ENCODE measurements around the gene TTC28. TPM values are rescaled to one million over a fixed set of nuclear protein-coding genes. Genes with fewer than 3 reads are reported as not detected.
"Not testable (repeated sequence)": the region's sequence is repeated elsewhere in the genome, so short reads cannot be mapped to it uniquely, and the experiment has no call there.

TTC28 gene
- total RNA-seq, 4 donors from 2014 or later: 49.8 to 99.7 (median 79.7) TPM

GRCh38 chr22:28096161-28096560 lies 583.5 kb downstream of the TTC28 start:
- H3K36me3 ChIP-seq: peaks cover 0 to 7% of the 10 kb centered on the region in 2 donors
- no peak for TF ChIP-seq CTCF (IDR thresholded peaks at IDR 0.05)
- TF ChIP-seq POLR2A (IDR thresholded peaks at IDR 0.05): no peak
- WGBS, 2 donors: 81 to 91% methylated on average over 5 of the region's 5 CpGs
- no peak overlapping the region for H3K4me3 ChIP-seq (replicated peaks in 1 of 3)
- no peak overlapping the region for H3K27ac ChIP-seq
- no peaks in the 10 kb centered on the region for H3K27me3 ChIP-seq
- no peaks in the 10 kb centered on the region for H3K9me3 ChIP-seq
- H3K4me1 ChIP-seq: no peaks in the 10 kb centered on the region
- DNase-seq: no peak
- intact Hi-C loops (cut with DNase I): no loop called here

- no peaks in the 10 kb centered on the region for H3K9me3 ChIP-seq
- no peak overlapping the region for H3K4me3 ChIP-seq (replicated peaks in 1 of 3)
- no peaks in the 10 kb centered on the region for H3K27me3 ChIP-seq
- DNase-seq: no peak
- intact Hi-C loops (cut with DNase I): no loop called here
- WGBS, 2 donors: 90 to 92% methylated on average over 5 of the region's 5 CpGs
- H3K27ac ChIP-seq: no peak overlapping the region
- H3K36me3 ChIP-seq: peaks cover 0 to 7% of the 10 kb centered on the region in 2 donors
- TF ChIP-seq POLR2A (IDR thresholded peaks at IDR 0.05) (no peak), CTCF (IDR thresholded peaks at IDR 0.05) (no peak)
- no peaks in the 10 kb centered on the region for H3K4me1 ChIP-seq
These were observed 584.1 kb downstream of the TTC28 start for GRCh38 chr22:28095316-28096095.

- H3K4me3 ChIP-seq (replicated peaks in 1 of 3): no peak overlapping the region
- no peak for DNase-seq
- 93 to 94% methylated on average over 7 of the region's 7 CpGs for WGBS, 2 donors
- H3K9me3 ChIP-seq: no peaks in the 10 kb centered on the region
- intact Hi-C loops (cut with DNase I): no loop called here
- H3K27me3 ChIP-seq: no peaks in the 10 kb centered on the region
- peaks cover 0 to 6% of the 10 kb centered on the region in 2 donors for H3K36me3 ChIP-seq
- H3K4me1 ChIP-seq: no peaks in the 10 kb centered on the region
- no peak overlapping the region for H3K27ac ChIP-seq
- no peak for TF ChIP-seq POLR2A (IDR thresholded peaks at IDR 0.05)
- no peak for TF ChIP-seq CTCF (IDR thresholded peaks at IDR 0.05)
These were observed 584.9 kb downstream of the TTC28 start for GRCh38 chr22:28094771-28095170.

GRCh38 chr22:28093711-28094110 lies 585.9 kb downstream of the TTC28 start:
- Histone ChIP-seq H3K4me1 (no peaks in the 10 kb centered on the region), H3K27me3 (no peaks in the 10 kb centered on the region), H3K27ac (no peak overlapping the region), H3K4me3 (replicated peaks in 1 of 3) (no peak overlapping the region), H3K9me3 (no peaks in the 10 kb centered on the region), H3K36me3 (peaks cover 0 to 3% of the 10 kb centered on the region in 2 donors)
- intact Hi-C loops (cut with DNase I): no loop called here
- 95 to 100% methylated on average over 1 of the region's 1 CpG for WGBS, 2 donors
- DNase-seq: no peak
- no peak for TF ChIP-seq POLR2A (IDR thresholded peaks at IDR 0.05)
- TF ChIP-seq CTCF (IDR thresholded peaks at IDR 0.05): no peak

GRCh38 chr22:28091486-28091885 lies 588.2 kb downstream of the TTC28 start:
- H3K9me3 ChIP-seq: no peaks in the 10 kb centered on the region
- H3K36me3 ChIP-seq: peaks cover 0 to 3% of the 10 kb centered on the region in 2 donors
- intact Hi-C loops (cut with DNase I): no loop called here
- TF ChIP-seq CTCF (IDR thresholded peaks at IDR 0.05) (no peak), POLR2A (IDR thresholded peaks at IDR 0.05) (no peak)
- H3K27me3 ChIP-seq: no peaks in the 10 kb centered on the region
- no peak overlapping the region for H3K27ac ChIP-seq
- no peak overlapping the region for H3K4me3 ChIP-seq (replicated peaks in 1 of 3)
- DNase-seq: no peak
- WGBS, 2 donors: 94 to 97% methylated on average over 6 of the region's 6 CpGs
- no peaks in the 10 kb centered on the region for H3K4me1 ChIP-seq

- H3K27me3 ChIP-seq; H3K36me3 ChIP-seq; H3K9me3 ChIP-seq; H3K4me3 ChIP-seq (replicated peaks in 1 of 3); H3K27ac ChIP-seq; intact Hi-C loops (cut with DNase I); DNase-seq; H3K4me1 ChIP-seq: not testable (repeated sequence)
- 97 to 98% methylated on average over 5 of the region's 5 CpGs for whole genome bisulfite sequencing, 2 donors
These were observed 590.1 kb downstream of the TTC28 start for GRCh38 chr22:28089541-28089940.

All from thyroid gland (tissue), 4 donors.